Measurements from ENCODE around the gene TEX264. TPM values are rescaled to one million over a fixed set of nuclear protein-coding genes. Genes with fewer than 3 reads are reported as not detected.

The TEX264 gene
- total RNA-seq, 2 experiments from 2014 or later = 45.6 to 50.3 TPM

DNA sequence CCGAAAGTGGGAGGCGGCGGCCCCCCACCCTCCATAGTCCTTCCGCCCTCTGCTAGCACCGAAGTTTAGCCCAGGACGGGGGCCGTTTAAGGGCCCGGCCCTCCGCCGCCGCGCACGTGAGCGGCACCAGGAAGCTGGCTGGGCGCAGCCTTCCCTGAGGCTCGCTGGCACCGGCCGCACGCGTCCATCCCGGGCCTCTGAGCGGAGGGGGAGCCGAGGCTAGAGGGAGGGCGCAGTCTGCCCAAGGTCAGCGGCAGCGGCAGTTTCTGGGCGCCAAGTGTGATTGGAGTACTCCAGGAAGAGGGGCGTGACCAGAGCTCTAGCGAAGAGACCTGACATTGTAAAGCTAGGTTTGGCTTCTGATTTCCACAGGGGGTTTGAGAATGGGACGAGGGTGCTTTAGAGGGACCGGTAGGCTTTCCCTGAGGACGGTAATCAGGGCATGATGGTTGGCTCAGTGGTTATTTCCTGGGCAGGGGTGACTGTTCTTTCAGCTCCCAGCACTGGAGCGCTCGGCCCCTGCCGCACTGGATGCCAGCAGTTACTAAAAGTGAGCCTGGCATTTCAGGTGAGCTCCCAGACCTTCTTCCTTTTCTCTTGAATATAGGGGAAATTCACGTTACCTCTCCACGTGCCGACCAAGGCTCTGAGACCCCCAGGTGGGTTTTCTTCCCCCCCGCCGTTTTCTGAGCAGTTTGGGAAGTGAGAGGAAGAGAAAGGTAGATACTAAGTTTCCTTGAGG lies 853 bp downstream of the TEX264 start:
- Histone ChIP-seq H4K20me1 (ENCODE audit: insufficient read depth, low read length) (no peaks in the 10 kb centered on the region), H3K4me1 (ENCODE audit: insufficient read depth, low read length, poor library complexity, severe bottlenecking) (peaks cover 36% of the 10 kb centered on the region), H2AFZ (ENCODE audit: low read length) (peak overlapping the region; percentile 79), H3K4me2 (ENCODE audit: low read length) (peak overlapping the region; percentile 94), H3K9me2 (ENCODE audit: insufficient read depth, low read length) (no peaks in the 10 kb centered on the region), H3K4me3 (ENCODE audit: low read depth, low read length, poor library complexity, severe bottlenecking) (peak overlapping the region; percentile 95), H3K27ac (ENCODE audit: low read depth, low read length, poor library complexity, severe bottlenecking) (peak overlapping the region; percentile 72), H3K9me3 (ENCODE audit: low read length) (no peaks in the 10 kb centered on the region), H3K36me3 (ENCODE audit: insufficient read depth, low read length) (peaks cover 13% of the 10 kb centered on the region; the same call in 1 of the 2 replicates), H3K79me2 (ENCODE audit: insufficient read depth, low read depth, low read length) (0 out of 2 replicates have a peak, but pooled peaks cover 9% of the 10 kb centered on the region)
- intact Hi-C loops (cut with micrococcal nuclease; ENCODE audit: unreplicated experiment) = loop anchor here (2.0 kb wide), 1 partner anchor 287 kb away; the partner anchor contains the start of gene MANF
- TF ChIP-seq, protein P1, sequence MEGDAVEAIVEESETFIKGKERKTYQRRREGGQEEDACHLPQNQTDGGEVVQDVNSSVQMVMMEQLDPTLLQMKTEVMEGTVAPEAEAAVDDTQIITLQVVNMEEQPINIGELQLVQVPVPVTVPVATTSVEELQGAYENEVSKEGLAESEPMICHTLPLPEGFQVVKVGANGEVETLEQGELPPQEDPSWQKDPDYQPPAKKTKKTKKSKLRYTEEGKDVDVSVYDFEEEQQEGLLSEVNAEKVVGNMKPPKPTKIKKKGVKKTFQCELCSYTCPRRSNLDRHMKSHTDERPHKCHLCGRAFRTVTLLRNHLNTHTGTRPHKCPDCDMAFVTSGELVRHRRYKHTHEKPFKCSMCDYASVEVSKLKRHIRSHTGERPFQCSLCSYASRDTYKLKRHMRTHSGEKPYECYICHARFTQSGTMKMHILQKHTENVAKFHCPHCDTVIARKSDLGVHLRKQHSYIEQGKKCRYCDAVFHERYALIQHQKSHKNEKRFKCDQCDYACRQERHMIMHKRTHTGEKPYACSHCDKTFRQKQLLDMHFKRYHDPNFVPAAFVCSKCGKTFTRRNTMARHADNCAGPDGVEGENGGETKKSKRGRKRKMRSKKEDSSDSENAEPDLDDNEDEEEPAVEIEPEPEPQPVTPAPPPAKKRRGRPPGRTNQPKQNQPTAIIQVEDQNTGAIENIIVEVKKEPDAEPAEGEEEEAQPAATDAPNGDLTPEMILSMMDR (conservative IDR thresholded peaks at IDR 0.05; ENCODE audit: low read length) = no peak
- TF ChIP-seq EZH2phosphoT487 (IDR thresholded peaks at IDR 0.05; ENCODE audit: borderline replicate concordance, low read depth, low read length) = no peak
- ChIA-PET POLR2A (interaction anchor here (0.5 to 2.6 kb wide), 8 partner anchors 10 to 228 kb away, joined by 3 to 17 read pairs (median 4); partner anchors contain the start of genes DCAF1 and RAD54L2), CTCF (ENCODE audit: unreplicated experiment) (interaction anchor here (1.0 to 2.5 kb wide), 3 partner anchors 9 to 196 kb away, joined by 3 to 17 read pairs (median 3); no protein-coding TSS in a partner anchor)
- peak; percentile 70 for DNase-seq (ENCODE audit: low spot score)
- BruUV-seq (replicated peaks) = no TSS peak

DNA sequence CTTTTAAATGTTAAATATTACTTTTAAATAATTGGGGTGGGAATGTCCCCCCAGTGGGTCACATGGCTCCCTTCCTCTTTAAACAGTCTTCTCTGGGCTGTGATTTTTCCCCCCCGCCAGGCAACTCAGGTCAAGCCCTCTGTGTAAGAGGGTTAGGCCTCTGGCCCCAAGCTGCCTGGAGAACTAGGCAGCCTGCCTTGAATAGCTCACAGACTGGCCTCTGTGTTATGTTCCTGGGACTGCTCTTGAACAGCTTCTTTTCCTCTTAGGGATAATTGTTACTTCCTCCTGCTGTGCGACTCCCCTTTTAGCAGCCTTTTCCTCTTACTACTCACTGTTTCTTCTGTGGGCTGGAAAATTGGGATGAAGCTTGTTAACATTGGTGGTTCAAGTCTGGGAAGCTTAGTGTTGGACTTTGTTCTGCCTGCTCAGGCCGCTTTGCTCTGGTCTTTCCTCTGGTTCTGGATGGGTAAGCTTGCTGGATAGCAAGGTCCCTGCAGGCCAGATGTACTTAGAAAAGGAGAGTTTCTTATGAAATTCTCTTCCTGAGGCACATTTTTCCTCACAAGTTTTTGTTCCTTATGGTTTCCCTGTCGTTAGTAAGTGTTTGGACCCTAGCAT lies 2.2 kb downstream of the TEX264 start:
- CTCF ChIA-PET (ENCODE audit: unreplicated experiment) = interaction anchor here (2.5 kb wide), 1 partner anchor 8 kb away, joined by 17 read pairs; no protein-coding TSS in a partner anchor
- Histone ChIP-seq H4K20me1 (ENCODE audit: insufficient read depth, low read length) (no peaks in the 10 kb centered on the region), H3K4me2 (ENCODE audit: low read length) (peak overlapping the region; percentile 94), H3K27ac (ENCODE audit: low read depth, low read length, poor library complexity, severe bottlenecking) (no peak overlapping the region), H2AFZ (ENCODE audit: low read length) (no peak overlapping the region), H3K9me2 (ENCODE audit: insufficient read depth, low read length) (no peaks in the 10 kb centered on the region), H3K9me3 (ENCODE audit: low read length) (no peaks in the 10 kb centered on the region), H3K79me2 (ENCODE audit: insufficient read depth, low read depth, low read length) (0 out of 2 replicates have a peak, but pooled peaks cover 9% of the 10 kb centered on the region), H3K36me3 (ENCODE audit: insufficient read depth, low read length) (peaks cover 13% of the 10 kb centered on the region; the same call in 1 of the 2 replicates), H3K4me1 (ENCODE audit: insufficient read depth, low read length, poor library complexity, severe bottlenecking) (peaks cover 36% of the 10 kb centered on the region), H3K4me3 (ENCODE audit: low read depth, low read length, poor library complexity, severe bottlenecking) (no peak overlapping the region)
- DNase-seq (ENCODE audit: low spot score) = no peak
- POLR2A ChIA-PET = interaction anchor here (0.6 to 2.6 kb wide), 3 partner anchors 8 to 174 kb away, joined by 4 to 17 read pairs (median 12); partner anchors contain the start of gene DCAF1
- no peak for TF ChIP-seq EZH2phosphoT487 (IDR thresholded peaks at IDR 0.05; ENCODE audit: borderline replicate concordance, low read depth, low read length)
- TF ChIP-seq, protein P1 (conservative IDR thresholded peaks at IDR 0.05; ENCODE audit: low read length) = no peak
- intact Hi-C loops (cut with micrococcal nuclease; ENCODE audit: unreplicated experiment) = no loop called here
- no TSS peak for BruUV-seq (replicated peaks)
